IgD-negative memory B cell (primary cell): ENCODE data around the gene COLEC11. TPM values are rescaled to one million over a fixed set of nuclear protein-coding genes. Genes with fewer than 3 reads are reported as not detected.

Source experiments
- H3K27ac Mint-ChIP-seq, 3 donors: one replicate each; pipeline ENCODE4 v1.8.0; 2020 to 2022; ENCODE audit warnings: mild to moderate bottlenecking in 3 of 3, mixed read lengths in 3 of 3, moderate library complexity in 1 of 3
- H3K27me3 Mint-ChIP-seq: one replicate; pipeline ENCODE4 v1.8.0; 2021; ENCODE audit warnings: mixed read lengths
- H3K36me3 Mint-ChIP-seq: one replicate; pipeline ENCODE4 v1.8.0; 2020; ENCODE audit warnings: mild to moderate bottlenecking, mixed read lengths
- H3K4me1 Mint-ChIP-seq, 3 donors: one replicate each; pipeline ENCODE4 v1.8.0; 2020 to 2022; ENCODE audit warnings: mixed read lengths in 3 of 3, mild to moderate bottlenecking in 1 of 3
- H3K4me3 Mint-ChIP-seq, 4 donors: one replicate each; pipeline ENCODE4 v1.8.0; 2020 to 2022; ENCODE audit warnings: mild to moderate bottlenecking in 4 of 4, mixed read lengths in 4 of 4, moderate library complexity in 3 of 4
- H3K9me3 Mint-ChIP-seq, 3 donors: one replicate each; pipeline ENCODE4 v1.8.0; 2020 to 2021; ENCODE audit warnings: mixed read lengths in 3 of 3, mild to moderate bottlenecking in 1 of 3
- polyA plus RNA-seq: library from polyadenylated mRNA; unstranded; fragments of 300-500 nt; fragmentation: Illumina TruSeq; gene quantifications from one replicate; pipeline ENCODE4 v1.2.3, GENCODE V29; 2021

COLEC11 gene
- polyA plus RNA-seq, 1 donor from 2014 or later, result not detected

DNA sequence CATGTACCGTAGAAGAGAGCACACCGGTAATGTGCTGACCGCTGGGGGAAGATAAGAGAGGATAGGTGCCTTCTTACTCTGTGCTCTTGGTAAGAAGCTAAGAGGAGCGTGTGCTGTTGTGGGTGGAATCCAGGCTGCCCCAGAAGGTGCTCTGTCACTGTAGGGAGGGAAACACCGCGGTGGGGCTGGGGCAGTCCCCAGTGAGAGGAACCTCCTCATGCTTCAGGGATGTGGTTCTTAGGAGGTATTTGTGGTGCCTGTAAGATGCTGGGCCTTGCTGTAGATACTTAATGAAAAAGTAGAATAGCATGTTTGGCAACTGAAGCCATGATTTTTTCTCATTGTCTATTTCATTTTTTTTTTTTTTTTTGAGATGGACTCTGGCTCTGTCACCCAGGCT, 1.1 kb downstream of the COLEC11 start:
- Mint-ChIP-seq H3K4me1 (peaks cover 0 to 1% (median 0%) of the 10 kb centered on the region in 3 donors), H3K36me3 (peaks cover 5% of the 10 kb centered on the region), H3K4me3 (no peak overlapping the region), H3K27me3 (peaks cover 4% of the 10 kb centered on the region), H3K9me3 (peaks cover 0 to 1% (median 0%) of the 10 kb centered on the region in 3 donors), H3K27ac (no peak overlapping the region)

DNA sequence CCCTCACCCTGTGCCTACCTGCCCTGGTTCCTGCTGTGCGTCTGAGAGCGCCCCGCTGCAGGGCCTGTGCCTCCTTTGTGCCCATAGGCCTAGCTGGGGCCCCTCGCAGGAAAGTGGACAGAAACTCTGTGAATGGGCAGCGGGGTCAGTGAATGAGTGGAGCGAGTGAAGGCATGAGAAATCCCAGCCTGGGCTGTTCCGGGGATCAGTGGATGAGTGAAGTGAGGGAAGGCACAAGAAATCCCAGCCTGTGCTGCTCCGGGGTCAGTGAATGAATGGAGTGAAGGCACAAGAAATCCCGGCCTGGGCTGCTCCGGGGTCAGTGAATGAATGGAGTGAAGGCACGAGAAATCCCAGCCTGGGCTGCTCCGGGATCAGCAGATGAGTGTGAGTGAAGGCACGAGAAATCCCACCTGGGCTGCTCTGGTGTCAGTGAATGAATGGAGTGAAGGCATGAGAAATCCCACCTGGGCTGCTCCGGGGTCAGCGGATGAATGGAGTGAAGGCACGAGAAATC, 2.0 kb downstream of the COLEC11 start:
- Mint-ChIP-seq H3K27me3 (peaks cover 4% of the 10 kb centered on the region), H3K4me3 (no peak overlapping the region), H3K9me3 (peaks cover 0 to 1% (median 0%) of the 10 kb centered on the region in 3 donors), H3K4me1 (peaks cover 0 to 1% (median 0%) of the 10 kb centered on the region in 3 donors), H3K27ac (no peak overlapping the region), H3K36me3 (peaks cover 5% of the 10 kb centered on the region)

DNA sequence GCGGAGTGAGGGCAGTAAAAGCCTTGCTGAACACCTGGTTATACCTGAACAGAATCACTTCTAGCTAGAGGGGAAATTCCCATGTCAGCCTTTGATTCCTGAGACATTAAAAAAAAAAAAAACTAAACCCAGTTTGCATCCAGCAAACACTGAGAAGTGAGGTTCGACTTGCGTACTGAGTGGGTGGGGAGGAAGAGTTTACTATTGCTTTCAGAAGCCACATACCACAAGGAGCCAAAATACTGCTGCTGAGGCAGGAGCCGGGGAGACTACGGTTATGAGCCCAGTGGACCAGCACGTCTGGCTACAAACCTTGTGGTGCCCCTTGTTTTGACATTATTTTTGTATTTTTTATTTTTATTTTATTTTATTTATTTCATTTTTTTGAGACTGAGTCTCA, 2.7 kb downstream of the COLEC11 start:
- Mint-ChIP-seq H3K4me3 (no peak overlapping the region), H3K4me1 (peaks cover 0 to 3% (median 1%) of the 10 kb centered on the region in 3 donors), H3K9me3 (peaks cover 0 to 1% (median 0%) of the 10 kb centered on the region in 3 donors), H3K27ac (no peak overlapping the region), H3K36me3 (peaks cover 4% of the 10 kb centered on the region), H3K27me3 (peaks cover 4% of the 10 kb centered on the region)

DNA sequence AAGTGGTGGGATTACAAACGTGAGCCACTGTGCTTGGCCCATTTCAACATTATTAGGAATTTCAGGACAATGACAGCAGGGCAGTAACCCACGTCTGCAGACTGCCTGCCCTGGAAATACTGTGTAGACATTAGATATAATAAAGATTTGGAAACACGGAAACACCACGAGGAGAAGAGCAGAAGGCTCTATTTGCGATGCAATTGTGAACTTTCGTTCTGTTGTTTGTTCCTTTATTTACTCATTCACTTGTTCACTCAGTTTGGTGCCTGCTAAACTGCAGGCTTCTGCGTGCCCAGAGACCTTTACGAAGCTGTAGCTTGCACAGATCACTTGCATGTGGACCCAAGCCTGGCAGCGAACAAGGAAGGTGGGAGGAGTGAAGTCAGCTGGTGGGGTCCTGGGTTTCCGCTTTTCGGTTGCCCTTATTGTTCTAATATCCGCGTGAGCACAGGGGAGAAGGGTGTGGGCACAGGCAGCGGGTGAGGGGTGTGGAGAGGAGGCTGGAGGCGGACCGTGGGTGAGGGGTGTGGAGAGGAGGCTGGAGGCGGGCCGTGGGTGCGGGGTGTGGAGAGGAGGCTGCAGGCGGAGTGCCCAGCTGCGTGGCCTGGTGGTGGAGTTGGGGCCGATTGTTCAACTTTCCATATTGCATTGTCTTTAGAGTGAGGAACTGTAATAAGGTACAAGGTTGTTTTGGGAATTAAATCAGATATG, 3.4 kb downstream of the COLEC11 start:
- H3K4me3 Mint-ChIP-seq, result no peak overlapping the region
- H3K9me3 Mint-ChIP-seq, result peaks cover 0 to 1% (median 0%) of the 10 kb centered on the region in 3 donors
- H3K4me1 Mint-ChIP-seq, result peaks cover 0 to 3% (median 1%) of the 10 kb centered on the region in 3 donors
- peak overlapping the region in 1 of 3 donors; percentile 12 for H3K27ac Mint-ChIP-seq
- peaks cover 4% of the 10 kb centered on the region for H3K27me3 Mint-ChIP-seq
- peaks cover 2% of the 10 kb centered on the region for H3K36me3 Mint-ChIP-seq

DNA sequence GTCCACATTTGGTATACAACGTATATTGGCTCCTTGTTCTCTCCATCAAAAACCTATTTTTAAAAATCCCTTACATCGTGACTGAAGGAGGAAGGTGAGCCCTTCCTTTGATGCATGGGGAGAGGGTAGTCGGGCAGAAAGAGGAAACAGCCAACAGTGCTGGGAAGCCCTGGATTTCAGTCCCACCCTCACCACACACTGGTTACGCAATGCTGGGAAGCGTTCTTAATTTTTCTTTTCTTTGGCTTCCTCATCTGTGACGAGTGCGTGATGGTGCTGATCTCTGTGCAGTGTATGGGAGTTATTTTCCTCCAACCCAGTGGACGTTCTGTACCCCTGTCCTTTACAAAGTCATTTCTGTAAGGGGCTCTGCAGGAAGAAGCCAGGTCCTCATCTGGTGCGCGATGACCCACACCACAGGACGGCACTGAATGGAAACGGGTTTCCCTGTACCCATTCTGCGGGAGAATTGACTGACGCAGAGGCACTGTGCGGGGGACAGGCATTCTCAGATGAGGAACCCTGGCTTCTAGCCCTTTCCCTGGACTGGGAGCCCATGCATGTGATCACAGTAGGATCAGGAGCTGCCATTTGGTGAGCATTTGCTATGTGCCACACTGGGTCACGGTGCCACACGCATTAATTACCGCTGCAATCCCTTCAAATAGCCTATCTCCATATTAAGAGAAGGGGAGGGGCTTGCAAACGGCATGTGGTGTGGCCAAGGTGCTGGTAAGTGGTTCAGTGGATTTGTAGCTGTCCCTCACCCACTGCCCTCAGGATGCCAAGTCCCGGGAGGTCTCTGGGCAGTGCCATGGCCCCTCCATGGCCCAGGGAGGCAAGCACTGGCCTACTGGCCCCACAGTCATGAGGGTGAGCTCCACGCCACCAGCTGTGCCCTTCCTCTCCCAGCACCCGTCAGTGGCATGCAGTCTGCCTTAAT, 4.3 kb downstream of the COLEC11 start:
- Mint-ChIP-seq H3K36me3 (peaks cover 2% of the 10 kb centered on the region), H3K4me3 (no peak overlapping the region), H3K27me3 (peaks cover 4% of the 10 kb centered on the region), H3K27ac (no peak overlapping the region), H3K9me3 (peaks cover 0 to 1% (median 0%) of the 10 kb centered on the region in 3 donors), H3K4me1 (peaks cover 0 to 3% (median 1%) of the 10 kb centered on the region in 3 donors)

DNA sequence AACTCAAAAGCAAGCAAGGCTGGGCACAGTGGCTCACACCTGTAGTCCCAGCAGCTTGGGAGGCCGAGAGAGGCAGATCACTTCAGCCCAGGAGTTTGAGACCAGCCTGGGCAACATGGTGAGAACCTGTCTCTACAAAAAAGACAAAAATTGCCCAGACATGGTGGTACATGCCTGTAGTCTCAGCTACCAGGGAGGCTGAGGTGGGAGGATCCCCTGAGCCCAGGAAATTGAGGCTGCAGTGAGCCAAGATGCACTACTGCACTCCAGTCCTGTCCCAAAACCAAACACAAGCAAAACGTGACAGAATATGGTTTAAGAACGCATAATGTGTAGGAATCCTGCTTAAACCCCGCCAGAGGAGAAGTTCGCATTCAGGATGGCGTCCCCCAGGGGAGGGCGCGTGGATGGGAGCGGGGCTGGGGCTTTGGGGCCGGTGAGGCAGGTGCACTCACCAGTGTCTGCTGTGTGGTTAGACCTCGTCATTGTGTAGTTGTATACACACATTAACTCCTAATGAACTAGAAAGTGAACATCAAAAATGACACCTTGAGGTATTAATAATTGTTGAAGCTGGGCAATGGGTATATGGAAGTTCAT, 5.4 kb downstream of the COLEC11 start:
- peaks cover 0 to 6% (median 3%) of the 10 kb centered on the region in 3 donors for H3K4me1 Mint-ChIP-seq
- no peak overlapping the region for H3K27ac Mint-ChIP-seq
- H3K27me3 Mint-ChIP-seq, result peaks cover 2% of the 10 kb centered on the region

DNA sequence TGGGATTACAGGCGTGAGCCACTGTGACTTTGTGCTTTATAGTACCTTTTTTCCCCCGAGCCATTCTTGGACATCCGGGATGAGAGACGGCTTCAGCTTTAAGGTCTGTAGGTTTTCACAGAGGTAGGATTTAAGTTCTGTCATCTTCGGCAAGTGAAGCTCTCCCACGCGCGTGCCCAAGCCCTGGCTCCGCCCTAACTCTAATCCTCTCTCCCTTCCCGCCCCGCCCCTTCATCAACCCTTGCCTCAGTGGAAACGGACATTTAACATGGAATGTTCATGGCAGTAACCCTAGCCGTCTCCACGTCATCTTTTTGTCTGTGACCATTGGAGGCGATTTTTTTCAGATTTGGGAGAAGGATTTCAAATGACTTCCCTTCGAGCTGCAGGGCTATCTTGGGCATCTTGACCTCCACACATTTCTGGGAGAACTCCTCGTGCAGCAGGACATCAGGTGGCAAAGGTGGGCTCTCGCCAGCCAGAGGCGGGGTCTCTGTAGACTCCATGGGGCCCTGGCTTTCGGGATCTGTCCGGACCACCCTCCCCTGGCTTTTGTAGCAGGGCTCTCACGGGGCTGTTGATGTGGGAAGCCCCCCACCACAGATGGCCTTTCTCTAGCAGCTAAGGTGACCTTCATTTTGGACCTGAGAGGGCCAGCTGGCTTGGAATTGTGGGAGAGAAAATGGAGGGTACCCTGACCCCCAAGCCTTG, 6.8 kb downstream of the COLEC11 start:
- H3K27ac Mint-ChIP-seq, result no peak overlapping the region
- peaks cover 2% of the 10 kb centered on the region for H3K36me3 Mint-ChIP-seq

More for the DNA sequence above, 5.4 kb downstream of the COLEC11 start:
- H3K36me3 Mint-ChIP-seq, result peaks cover 2% of the 10 kb centered on the region
- H3K4me3 Mint-ChIP-seq, result no peak overlapping the region
- no peaks in the 10 kb centered on the region for H3K9me3 Mint-ChIP-seq

DNA sequence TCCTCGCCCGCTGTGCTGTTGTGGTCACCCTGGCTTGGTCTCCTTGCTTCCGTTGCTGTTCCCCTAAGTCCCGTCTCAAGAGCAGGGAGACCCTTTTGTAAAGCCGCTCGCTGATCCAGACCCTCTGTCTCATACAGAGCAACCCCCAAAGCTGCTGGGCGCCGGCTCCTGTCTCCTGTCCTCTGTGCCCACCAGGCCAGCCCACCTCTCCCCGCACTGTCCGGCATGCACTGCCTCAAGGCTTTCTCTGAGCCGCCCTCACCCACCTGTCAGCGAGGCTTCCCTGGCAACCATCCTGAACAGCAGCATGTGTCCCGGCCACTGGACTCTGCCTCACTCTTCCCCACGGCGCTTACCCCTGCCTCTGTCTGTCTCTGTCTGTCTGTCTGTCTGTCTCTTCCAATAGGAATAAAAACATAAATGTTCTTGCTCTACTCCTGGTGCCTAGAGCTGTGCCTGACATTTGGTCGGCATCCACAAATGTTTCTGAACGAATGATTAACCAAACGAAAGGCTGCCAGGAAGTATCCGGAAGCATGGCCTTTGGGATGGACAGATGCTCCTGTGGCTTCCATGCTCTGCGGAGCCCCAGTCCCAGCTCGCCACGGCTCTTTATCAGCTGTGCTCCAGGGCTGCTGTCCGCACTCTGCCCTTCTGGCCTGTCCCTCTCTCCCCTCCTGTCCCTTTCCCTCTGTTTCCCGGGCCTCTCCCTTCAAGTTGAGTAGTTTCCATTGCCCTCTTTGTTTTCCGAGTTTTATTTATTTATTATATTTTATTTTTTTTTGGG, 7.8 kb downstream of the COLEC11 start:
- Mint-ChIP-seq H3K27ac (no peak overlapping the region), H3K27me3 (peaks cover 2% of the 10 kb centered on the region), H3K36me3 (peaks cover 2% of the 10 kb centered on the region), H3K9me3 (no peaks in the 10 kb centered on the region), H3K4me3 (no peak overlapping the region), H3K4me1 (peaks cover 2 to 6% (median 4%) of the 10 kb centered on the region in 3 donors)

More for the DNA sequence above, 6.8 kb downstream of the COLEC11 start:
- H3K9me3 Mint-ChIP-seq, result no peaks in the 10 kb centered on the region
- H3K4me3 Mint-ChIP-seq, result no peak overlapping the region
- peaks cover 2% of the 10 kb centered on the region for H3K27me3 Mint-ChIP-seq
- H3K4me1 Mint-ChIP-seq, result peaks cover 2 to 6% (median 4%) of the 10 kb centered on the region in 3 donors

DNA sequence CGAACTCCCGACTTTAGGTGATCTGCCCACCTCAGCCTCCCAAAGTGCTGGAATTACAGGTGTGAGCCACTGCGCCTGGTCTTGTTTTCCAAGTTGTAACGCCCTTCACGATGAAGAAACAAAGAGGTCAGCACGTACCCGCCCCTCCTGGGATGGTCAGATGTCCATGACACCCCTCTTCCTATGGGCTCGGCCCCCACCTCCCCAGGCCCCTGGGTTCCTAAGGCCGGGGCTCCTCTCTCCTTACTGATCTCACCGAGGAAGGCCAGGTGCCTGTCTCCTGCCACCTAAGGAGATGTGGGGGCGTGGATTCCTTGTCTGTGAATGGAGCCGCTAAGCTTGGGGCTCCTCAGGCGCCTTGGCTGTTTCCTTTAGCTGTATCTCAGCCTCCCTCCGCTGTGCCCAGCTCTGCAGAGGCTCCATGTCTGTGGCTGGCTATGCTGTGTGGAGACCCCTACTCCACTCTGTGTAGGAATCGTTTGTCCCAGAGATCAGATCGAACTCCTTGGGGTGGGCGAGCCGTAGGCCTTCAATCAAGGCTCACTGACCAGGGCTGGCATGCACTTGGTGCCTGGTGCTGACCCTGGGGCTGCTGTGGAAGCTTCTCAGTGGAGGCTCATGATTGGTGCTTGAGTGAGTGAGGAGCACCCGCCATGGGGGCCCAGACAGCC, 8.8 kb downstream of the COLEC11 start:
- no peak overlapping the region for H3K4me3 Mint-ChIP-seq
- H3K36me3 Mint-ChIP-seq, result no peaks in the 10 kb centered on the region
- H3K4me1 Mint-ChIP-seq, result peaks cover 2 to 7% (median 4%) of the 10 kb centered on the region in 3 donors
- no peaks in the 10 kb centered on the region for H3K9me3 Mint-ChIP-seq
- H3K27ac Mint-ChIP-seq, result no peak overlapping the region
- no peaks in the 10 kb centered on the region for H3K27me3 Mint-ChIP-seq

DNA sequence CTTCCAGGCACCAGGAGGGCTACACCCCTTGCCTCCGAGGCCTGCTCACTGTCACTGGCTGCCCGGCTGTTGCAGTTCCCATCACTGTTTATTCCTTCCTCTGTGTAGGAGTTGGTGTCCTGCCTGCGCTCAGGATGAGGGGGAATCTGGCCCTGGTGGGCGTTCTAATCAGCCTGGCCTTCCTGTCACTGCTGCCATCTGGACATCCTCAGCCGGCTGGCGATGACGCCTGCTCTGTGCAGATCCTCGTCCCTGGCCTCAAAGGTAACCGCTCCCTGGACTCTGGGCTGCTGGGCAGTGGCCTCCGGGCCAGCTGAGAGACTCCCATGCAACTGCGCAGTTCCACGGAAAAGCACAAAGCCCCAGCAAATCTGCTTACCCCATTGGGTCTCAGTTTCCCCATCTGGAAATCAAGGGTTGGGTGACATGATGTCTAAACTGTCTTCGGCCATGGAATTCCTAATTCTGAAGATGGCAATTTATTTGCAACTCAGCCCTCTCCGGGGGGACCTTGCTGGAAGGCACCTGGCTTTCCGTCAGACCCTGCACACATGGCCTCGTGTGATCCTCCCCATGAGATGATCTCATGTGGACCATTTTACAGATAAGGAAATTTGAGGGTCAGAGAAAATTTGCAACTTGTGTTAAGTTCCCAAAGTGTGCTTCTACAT, 9.4 kb downstream of the COLEC11 start:
- Mint-ChIP-seq H3K27ac (no peak overlapping the region), H3K4me3 (no peak overlapping the region), H3K4me1 (peaks cover 4 to 7% (median 5%) of the 10 kb centered on the region in 3 donors), H3K27me3 (no peaks in the 10 kb centered on the region), H3K9me3 (no peaks in the 10 kb centered on the region), H3K36me3 (no peaks in the 10 kb centered on the region)

DNA sequence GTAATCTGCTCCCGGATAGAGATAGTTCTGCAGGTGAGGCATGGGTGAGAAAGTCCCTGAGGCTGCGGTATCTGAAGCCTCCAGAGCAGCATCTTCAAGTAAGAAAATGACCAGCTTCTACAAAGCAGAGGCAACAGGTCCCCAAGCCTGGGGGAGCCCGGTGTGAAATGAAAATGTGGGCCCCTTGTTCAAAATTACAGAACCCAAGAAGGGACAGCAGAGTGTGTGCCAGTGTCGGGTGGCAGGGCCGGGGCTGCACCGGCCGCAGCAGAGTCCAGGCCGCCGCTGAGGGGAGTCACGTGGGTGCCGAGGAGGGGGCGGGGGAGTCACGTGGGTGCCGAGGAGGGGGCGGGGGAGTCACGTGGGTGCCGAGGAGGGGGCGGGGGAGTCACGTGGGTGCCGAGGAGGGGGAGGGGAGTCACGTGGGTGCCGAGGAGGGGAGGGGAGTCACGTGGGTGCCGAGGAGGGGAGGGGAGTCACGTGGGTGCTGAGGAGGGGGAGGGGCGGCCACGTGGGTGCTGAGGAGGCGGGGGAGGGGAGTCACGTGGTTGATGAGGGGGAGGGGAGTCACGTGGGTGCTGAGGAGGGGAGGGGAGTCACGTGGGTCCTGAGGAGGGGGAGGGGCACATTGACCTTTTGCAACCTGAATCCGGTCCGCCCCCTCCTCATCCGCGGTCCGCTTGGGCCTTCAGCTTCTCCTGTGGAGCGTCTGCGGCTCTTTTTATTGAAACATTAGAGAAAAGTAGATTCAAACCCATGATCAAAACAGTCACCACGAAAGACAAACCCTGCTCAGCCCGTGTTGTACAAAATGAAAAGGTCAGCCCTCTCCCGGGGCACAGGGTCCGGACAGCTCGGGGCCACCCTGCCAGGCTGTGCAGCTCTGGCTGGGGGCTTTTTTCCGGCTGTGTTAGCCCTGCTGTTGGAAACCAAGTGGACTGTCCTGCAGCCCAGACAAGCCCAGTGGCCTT, 10.4 kb downstream of the COLEC11 start:
- no peaks in the 10 kb centered on the region for H3K36me3 Mint-ChIP-seq
- H3K27ac Mint-ChIP-seq, result peak overlapping the region in 2 of 3 donors; percentile 35 to 73
- H3K27me3 Mint-ChIP-seq, result peaks cover 3% of the 10 kb centered on the region
- peak overlapping the region; percentile 5 to 74 (median 62) for H3K4me3 Mint-ChIP-seq
- H3K4me1 Mint-ChIP-seq, result peaks cover 4 to 7% (median 5%) of the 10 kb centered on the region in 3 donors
- H3K9me3 Mint-ChIP-seq, result no peaks in the 10 kb centered on the region

DNA sequence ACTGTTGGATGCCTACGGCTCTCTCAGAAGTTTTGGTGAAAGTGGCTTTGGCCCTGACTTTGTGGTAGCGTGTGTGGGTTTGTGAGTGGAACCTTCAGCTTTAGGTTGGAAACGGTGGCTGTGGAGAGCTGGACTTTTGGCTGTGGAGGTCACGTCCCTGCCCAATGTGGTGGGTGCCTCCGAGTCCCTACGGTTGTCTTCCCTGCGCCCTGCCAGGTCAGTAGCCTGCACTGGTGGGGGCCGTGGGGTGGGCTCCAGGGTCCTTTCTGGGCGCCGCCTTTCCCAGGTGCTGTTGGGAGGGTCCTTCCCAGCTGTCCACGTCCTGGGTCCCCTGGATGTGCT, 11.1 kb downstream of the COLEC11 start:
- Mint-ChIP-seq H3K9me3 (no peaks in the 10 kb centered on the region), H3K27ac (peak overlapping the region in 1 of 3 donors; percentile 67), H3K4me3 (peak overlapping the region in 1 of 4 donors; percentile 72), H3K27me3 (peaks cover 4% of the 10 kb centered on the region), H3K36me3 (no peaks in the 10 kb centered on the region), H3K4me1 (peaks cover 4 to 9% (median 5%) of the 10 kb centered on the region in 3 donors)
